ENCODE results near the gene TOPORS. TPM values are rescaled to one million over a fixed set of nuclear protein-coding genes. Genes with fewer than 3 reads are reported as not detected.

The TOPORS gene
- 30.2 and 33.2 TPM in 2 replicates for total RNA-seq (2014; rRNA removed; shearing (Covaris generic))

DNA sequence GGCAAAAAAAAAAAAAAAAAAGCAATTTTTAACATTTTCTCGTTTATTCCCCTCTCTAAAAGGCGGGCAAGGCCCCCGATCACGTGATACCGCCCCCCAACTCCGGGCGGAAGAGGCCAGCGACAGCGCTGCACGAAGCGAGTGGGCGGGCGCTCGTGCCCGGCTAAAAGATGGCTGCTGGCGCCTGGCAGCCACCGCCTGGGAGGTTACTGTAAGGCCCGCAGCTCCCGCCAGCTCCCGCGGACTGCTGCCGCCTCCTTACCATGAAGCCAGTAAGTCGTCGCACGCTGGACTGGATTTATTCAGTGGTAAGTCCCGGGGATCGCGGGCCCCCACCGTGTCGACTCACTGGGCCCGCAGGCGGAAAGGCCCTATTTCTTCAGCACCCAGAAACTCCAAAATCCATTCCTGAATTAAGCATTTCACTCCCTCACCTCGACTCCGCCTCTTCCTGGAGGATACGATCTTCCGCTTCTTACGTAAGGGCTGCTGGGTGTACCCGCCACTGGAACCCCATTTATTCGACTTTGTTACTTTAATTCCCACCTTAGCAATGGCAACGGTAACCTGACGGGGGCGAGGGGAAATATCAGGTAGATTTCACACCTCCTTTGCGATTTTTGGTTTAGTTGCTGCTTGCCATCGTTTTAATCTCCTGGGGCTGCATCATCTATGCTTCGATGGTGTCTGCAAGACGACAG, at the start of gene TOPORS, which contains the start of gene SMIM27:
Gene TOPORS, minus strand, starts transcription at position 415 of the 701 bp plus-strand sequence. Its CDS starts 150 bp downstream, at position 265.
Gene SMIM27, plus strand, starts transcription at position 156 of the 701 bp plus-strand sequence. Its CDS starts 108 bp downstream, at position 264.

DNA sequence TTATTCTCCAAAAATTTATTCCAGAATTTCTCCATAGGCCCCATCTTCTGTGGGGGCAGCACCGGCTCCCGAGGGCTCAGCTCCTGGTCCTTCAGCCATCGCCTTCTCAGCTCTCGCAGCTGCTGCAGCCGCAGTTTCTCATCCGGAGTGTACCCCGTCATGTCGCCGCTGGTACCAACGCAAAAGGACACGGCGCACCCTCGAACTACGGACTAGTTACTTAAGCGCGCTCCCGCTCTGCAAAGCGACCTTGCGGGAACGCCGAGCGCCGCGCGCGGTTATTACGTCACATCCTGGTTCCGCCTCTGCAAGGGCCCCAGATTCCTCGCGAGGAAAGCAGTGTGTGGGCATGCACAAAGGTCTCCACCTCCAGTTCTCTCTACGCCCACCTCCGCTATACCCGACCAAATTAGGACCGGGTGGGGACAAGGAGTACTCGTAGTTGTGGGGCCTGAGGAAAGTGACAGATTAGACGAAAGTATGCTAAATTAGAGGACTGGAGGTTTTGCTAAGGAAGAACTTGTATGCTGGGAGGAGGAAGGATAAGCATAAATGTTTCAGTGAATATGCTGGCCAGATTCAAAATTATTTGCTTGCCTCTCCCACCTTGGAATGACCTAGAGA, 20.6 kb upstream of the TOPORS start, which contains the start of gene NDUFB6:
Gene NDUFB6, minus strand, starts transcription at position 260 of the 624 bp plus-strand sequence. Its CDS starts 99 bp downstream, at position 161.

DNA sequence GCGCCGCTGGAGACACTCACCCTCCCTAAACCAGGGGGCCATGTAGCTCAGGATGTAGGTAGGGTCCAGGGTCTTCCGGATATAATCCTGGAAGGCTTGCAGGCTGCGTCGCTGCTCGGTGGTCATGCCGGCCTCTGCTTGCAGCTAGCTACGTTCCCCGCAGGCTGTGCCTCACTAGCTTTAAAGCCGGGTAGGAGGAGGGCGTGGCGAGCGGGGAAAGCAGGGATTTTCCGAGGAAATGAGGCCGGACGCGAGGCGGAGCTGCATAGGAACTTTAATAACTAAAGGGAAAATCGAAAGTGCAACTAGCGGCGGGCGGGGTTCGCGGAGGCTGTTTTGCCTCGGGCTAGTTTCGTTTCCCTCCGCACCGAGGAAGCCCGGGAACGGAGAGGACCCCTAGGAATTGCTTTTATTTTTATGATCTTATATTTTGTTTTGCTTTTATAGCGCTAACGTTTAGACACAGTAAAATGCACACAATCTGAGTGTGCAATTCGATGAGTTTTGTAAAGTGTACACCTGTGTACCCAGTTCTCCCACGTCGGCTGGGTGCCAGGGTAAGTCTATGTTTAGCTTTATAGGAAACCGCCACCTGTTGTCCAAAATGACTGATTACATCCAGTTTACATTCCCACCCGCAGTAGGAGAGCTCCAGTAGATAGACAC, 26.2 kb downstream of the TOPORS start, which contains the start of gene RIGI:
Gene RIGI, minus strand, starts transcription at position 156 of the 666 bp plus-strand sequence. Its CDS starts 30 bp downstream, at position 126.

Other genes starting within 250 kb of the TOPORS start
- 17.7 and 18.1 TPM in 2 replicates for gene ACO1, start 167.9 kb downstream of the TOPORS start, total RNA-seq (2014; rRNA removed; shearing (Covaris generic))
- 0.88 and 1.4 TPM in 2 replicates for gene RIGI, start 26.4 kb downstream of the TOPORS start, total RNA-seq (2014; rRNA removed; shearing (Covaris generic))
- 2.3 and 5.9 TPM in 2 replicates for gene SMIM27, start 259 bp downstream of the TOPORS start, total RNA-seq (2014; rRNA removed; shearing (Covaris generic))
- 90.9 and 109 TPM in 2 replicates for gene NDUFB6, start 20.6 kb upstream of the TOPORS start, total RNA-seq (2014; rRNA removed; shearing (Covaris generic))
- gene TAF1L, start 83.1 kb upstream of the TOPORS start, total RNA-seq (2014; rRNA removed; shearing (Covaris generic)) = 0.04 TPM in 1 of 2 replicates, not detected in the other
- gene TMEM215, start 231.0 kb upstream of the TOPORS start, total RNA-seq (2014; rRNA removed; shearing (Covaris generic)) = not detected in 2 replicates